GM12878 (cell line): Measurements from ENCODE around the gene UMAD1. TPM values are rescaled to one million over a fixed set of nuclear protein-coding genes. Genes with fewer than 3 reads are reported as not detected.

Experiments used
- BACH1 ChIP-seq: fragments of 450-650 bp; IDR thresholded peaks from 2 replicates; pipeline ENCODE4 v1.6.1; 2017; ENCODE audit warnings: mild to moderate bottlenecking, borderline replicate concordance
- BCL11A ChIP-seq: IDR thresholded peaks from 2 replicates; pipeline ENCODE4 v1.6.1; 2011; ENCODE audit warnings: low read depth, low read length
- BHLHE40 ChIP-seq, 2 experiments: fragments of 450-650 bp in 1 of 2; IDR thresholded peaks; 2 replicates each; pipeline ENCODE4 v1.6.1; 2011 to 2017; ENCODE audit warnings: low read depth in 2 of 2, borderline replicate concordance in 1 of 2, improper control_type of control experiment in 1 of 2, low read length in 1 of 2, mild to moderate bottlenecking in 1 of 2
- BMI1 ChIP-seq: fragments of 450-650 bp; IDR thresholded peaks from 2 replicates; pipeline ENCODE4 v1.6.1; 2016; ENCODE audit warnings: mild to moderate bottlenecking, moderate library complexity, borderline replicate concordance
- EED ChIP-seq: sonication (generic); IDR thresholded peaks from 2 replicates; pipeline ENCODE4 v1.6.1; 2016; ENCODE audit warnings: antibody characterized with exemption, low read depth
- HSF1 ChIP-seq: fragments of 150-350 bp; IDR thresholded peaks from 2 replicates; pipeline ENCODE4 v1.6.1; 2014; ENCODE audit warnings: mild to moderate bottlenecking, low read depth, low read length
- JUNB ChIP-seq: IDR thresholded peaks from 2 replicates; pipeline ENCODE4 v1.6.1; 2016; ENCODE audit warnings: antibody characterized with exemption, mild to moderate bottlenecking
- KDM1A ChIP-seq: fragments of 200-600 bp; sonication (generic); IDR thresholded peaks from 2 replicates; pipeline ENCODE4 v1.6.1; 2016; ENCODE audit warnings: borderline replicate concordance
- NFIC ChIP-seq: IDR thresholded peaks from 2 replicates; pipeline ENCODE4 v1.6.1; 2012; ENCODE audit warnings: low read depth, mild to moderate bottlenecking, inconsistent platforms, low read length, moderate library complexity
- NFYB ChIP-seq: IDR thresholded peaks from 2 replicates; pipeline ENCODE4 v1.6.1; 2011; ENCODE audit warnings: low read depth, mild to moderate bottlenecking, low read length, improper control_type of control experiment, moderate library complexity; ENCODE audit not compliant: insufficient read depth
- POLR2A ChIP-seq: IDR thresholded peaks from 2 replicates; pipeline ENCODE4 v1.6.1; 2011; ENCODE audit warnings: low read depth, mild to moderate bottlenecking, low read length
- RAD21 ChIP-seq: IDR thresholded peaks from 2 replicates; pipeline ENCODE4 v1.6.1; 2011; ENCODE audit warnings: mild to moderate bottlenecking, low read depth, low read length, moderate library complexity; ENCODE audit not compliant: insufficient read depth
- RAD51 ChIP-seq: fragments of 450-650 bp; IDR thresholded peaks from 2 replicates; pipeline ENCODE4 v1.6.1; 2016; ENCODE audit warnings: moderate library complexity, mild to moderate bottlenecking, inconsistent platforms
- RELA ChIP-seq: fragments of 450-650 bp; IDR thresholded peaks from 2 replicates; pipeline ENCODE4 v1.8.0; 2014; ENCODE audit warnings: borderline replicate concordance; ENCODE audit not compliant: partially characterized antibody
- RUNX3 ChIP-seq: IDR thresholded peaks from 2 replicates; pipeline ENCODE4 v1.6.1; 2012; ENCODE audit warnings: low read length, inconsistent platforms
- SIN3A ChIP-seq: IDR thresholded peaks from 2 replicates; pipeline ENCODE4 v1.6.1; 2012; ENCODE audit warnings: low read depth, low read length, improper control_type of control experiment
- SKIL ChIP-seq: fragments of 450-650 bp; IDR thresholded peaks from 2 replicates; pipeline ENCODE4 v1.6.1; 2017; ENCODE audit warnings: mild to moderate bottlenecking, low read depth, inconsistent platforms; ENCODE audit not compliant: poor library complexity, severe bottlenecking
- STAT3 ChIP-seq: IDR thresholded peaks from 2 replicates; pipeline ENCODE4 v1.6.1; 2011; ENCODE audit warnings: low read depth, low read length, improper control_type of control experiment
- WRNIP1 ChIP-seq: IDR thresholded peaks from 2 replicates; pipeline ENCODE4 v1.6.1; 2011; ENCODE audit warnings: low read depth, low read length, improper control_type of control experiment, borderline replicate concordance
- ZNF217 ChIP-seq: fragments of 450-650 bp; IDR thresholded peaks from 2 replicates; pipeline ENCODE4 v1.6.1; 2017; ENCODE audit warnings: antibody characterized with exemption, mild to moderate bottlenecking
- ZNF24 ChIP-seq: fragments of 450-650 bp; IDR thresholded peaks from 2 replicates; pipeline ENCODE4 v1.6.1; 2017; ENCODE audit warnings: antibody characterized with exemption, mild to moderate bottlenecking
- polyA plus RNA-seq, 11 experiments: library from polyadenylated mRNA; depleted of rRNA in 4 of 11; unstranded in 6 of 11; stranded (reverse) in 5 of 11; fragments of >200 nt; fragmentation: Nextera tagmentation in 4 of 11; fragmentation: Illumina TruSeq in 1 of 11; extraction: Ambion mirVana in 4 of 11; extraction: Trizol in 1 of 11; gene quantifications; 1 replicate in 1 of 11; 2 replicates in 10 of 11; pipeline versions ENCODE4 v1.2.1 to v1.2.3, GENCODE V29; 2011 to 2016; ENCODE audit warnings: inconsistent platforms in 2 of 11, missing spikeins in 2 of 11, low read depth in 1 of 11
- total RNA-seq, 4 experiments: library from RNA; depleted of rRNA in 3 of 4; stranded (reverse); fragments of >200 nt in 3 of 4; fragmentation: Illumina TruSeq in 1 of 4; extraction: Trizol in 1 of 4; gene quantifications; 2 replicates each; pipeline versions ENCODE4 v1.2.1 to v1.2.3, GENCODE V29; 2013 to 2021
- TF ChIP-seq, protein P1 (sequence below): IDR thresholded peaks from 2 replicates; pipeline ENCODE4 v1.6.1; 2012; ENCODE audit warnings: mild to moderate bottlenecking, low read depth, low read length
- TF ChIP-seq, protein P2 (sequence below): IDR thresholded peaks from 2 replicates; pipeline ENCODE4 v1.6.1; 2012; ENCODE audit warnings: low read depth, low read length, improper control_type of control experiment

Gene UMAD1
- total and polyA plus RNA-seq, 10 of the 15 experiments (the other 5 are each of a cell fraction or from before 2014, with no cell fraction given) = 6.0 to 28.6 (median 9.3) TPM

DNA sequence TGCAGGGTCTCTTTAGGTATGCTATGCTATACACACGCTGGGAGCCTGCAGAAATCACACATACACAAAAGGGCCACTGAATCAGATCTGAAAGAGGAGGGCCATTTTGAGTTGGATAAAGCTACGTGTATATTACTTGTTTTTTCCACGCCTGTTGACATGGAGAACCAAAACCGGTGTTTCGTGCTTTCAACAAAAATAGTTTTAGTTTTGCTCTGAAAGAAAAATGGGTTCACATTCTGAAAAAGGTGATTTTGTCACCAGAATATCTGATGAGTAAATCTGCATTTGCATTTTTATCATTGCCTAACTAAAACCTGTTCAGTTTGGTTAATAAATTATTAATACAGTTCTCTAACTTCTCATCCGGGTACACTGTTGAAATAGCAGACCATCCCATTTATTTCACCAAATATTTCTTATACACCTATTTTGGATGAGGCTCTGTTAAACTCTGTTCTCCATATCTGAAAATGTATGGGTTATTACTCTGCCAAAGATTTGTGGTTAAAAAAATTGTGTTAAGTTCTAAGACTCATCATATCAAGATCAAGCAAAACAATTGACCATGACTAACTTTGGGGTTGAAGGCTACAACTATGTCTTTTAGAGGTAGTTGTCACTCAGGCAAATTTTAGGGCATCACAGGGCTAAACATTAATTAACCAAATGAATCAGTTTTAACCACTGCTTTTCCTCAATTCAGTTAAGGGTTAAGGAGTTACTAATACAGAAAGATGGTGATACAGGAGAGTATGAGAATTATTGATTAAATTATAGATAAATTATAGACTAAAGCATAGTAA is 179.1 kb downstream of the UMAD1 start (continued):
- TF ChIP-seq JUNB = peak; percentile 35
- TF ChIP-seq POLR2A = no peak
- TF ChIP-seq, protein P1, sequence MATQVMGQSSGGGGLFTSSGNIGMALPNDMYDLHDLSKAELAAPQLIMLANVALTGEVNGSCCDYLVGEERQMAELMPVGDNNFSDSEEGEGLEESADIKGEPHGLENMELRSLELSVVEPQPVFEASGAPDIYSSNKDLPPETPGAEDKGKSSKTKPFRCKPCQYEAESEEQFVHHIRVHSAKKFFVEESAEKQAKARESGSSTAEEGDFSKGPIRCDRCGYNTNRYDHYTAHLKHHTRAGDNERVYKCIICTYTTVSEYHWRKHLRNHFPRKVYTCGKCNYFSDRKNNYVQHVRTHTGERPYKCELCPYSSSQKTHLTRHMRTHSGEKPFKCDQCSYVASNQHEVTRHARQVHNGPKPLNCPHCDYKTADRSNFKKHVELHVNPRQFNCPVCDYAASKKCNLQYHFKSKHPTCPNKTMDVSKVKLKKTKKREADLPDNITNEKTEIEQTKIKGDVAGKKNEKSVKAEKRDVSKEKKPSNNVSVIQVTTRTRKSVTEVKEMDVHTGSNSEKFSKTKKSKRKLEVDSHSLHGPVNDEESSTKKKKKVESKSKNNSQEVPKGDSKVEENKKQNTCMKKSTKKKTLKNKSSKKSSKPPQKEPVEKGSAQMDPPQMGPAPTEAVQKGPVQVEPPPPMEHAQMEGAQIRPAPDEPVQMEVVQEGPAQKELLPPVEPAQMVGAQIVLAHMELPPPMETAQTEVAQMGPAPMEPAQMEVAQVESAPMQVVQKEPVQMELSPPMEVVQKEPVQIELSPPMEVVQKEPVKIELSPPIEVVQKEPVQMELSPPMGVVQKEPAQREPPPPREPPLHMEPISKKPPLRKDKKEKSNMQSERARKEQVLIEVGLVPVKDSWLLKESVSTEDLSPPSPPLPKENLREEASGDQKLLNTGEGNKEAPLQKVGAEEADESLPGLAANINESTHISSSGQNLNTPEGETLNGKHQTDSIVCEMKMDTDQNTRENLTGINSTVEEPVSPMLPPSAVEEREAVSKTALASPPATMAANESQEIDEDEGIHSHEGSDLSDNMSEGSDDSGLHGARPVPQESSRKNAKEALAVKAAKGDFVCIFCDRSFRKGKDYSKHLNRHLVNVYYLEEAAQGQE = no peak
- peak; percentile 71 for TF ChIP-seq RUNX3
- TF ChIP-seq RAD51 = no peak
- TF ChIP-seq BACH1 = no peak
- no peak for TF ChIP-seq NFYB
- no peak for TF ChIP-seq HSF1
- no peak for TF ChIP-seq KDM1A
- TF ChIP-seq EED = no peak
- peak; percentile 81; the same call in 1 of the 2 replicates for TF ChIP-seq ZNF217
- 0 out of 2 replicates have a peak, but pooled peaks have one; percentile 27 for TF ChIP-seq ZNF24
- TF ChIP-seq, protein P2, sequence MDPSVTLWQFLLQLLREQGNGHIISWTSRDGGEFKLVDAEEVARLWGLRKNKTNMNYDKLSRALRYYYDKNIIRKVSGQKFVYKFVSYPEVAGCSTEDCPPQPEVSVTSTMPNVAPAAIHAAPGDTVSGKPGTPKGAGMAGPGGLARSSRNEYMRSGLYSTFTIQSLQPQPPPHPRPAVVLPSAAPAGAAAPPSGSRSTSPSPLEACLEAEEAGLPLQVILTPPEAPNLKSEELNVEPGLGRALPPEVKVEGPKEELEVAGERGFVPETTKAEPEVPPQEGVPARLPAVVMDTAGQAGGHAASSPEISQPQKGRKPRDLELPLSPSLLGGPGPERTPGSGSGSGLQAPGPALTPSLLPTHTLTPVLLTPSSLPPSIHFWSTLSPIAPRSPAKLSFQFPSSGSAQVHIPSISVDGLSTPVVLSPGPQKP = no peak
- TF ChIP-seq SKIL = peak; percentile 27
- no peak for TF ChIP-seq SIN3A
- no peak for TF ChIP-seq RELA
- TF ChIP-seq NFIC = peak; percentile 67; the same call in 1 of the 2 replicates
- TF ChIP-seq BHLHE40 (IDR thresholded peaks at IDR 0.05; ENCODE audit: borderline replicate concordance in 1 of 2, low read depth in 2 of 2, low read length in 1 of 2) = peak; percentile 1 to 40; a peak in 1 of 4 replicates
- TF ChIP-seq WRNIP1 = no peak
- TF ChIP-seq BMI1 = 0 out of 2 replicates have a peak, but pooled peaks have one; percentile 37
- TF ChIP-seq BCL11A = peak; percentile 37; the same call in 1 of the 2 replicates
- TF ChIP-seq RAD21 = no peak
- TF ChIP-seq STAT3 = no peak
